Activated gamma-delta T cell (primary cell): ENCODE data around the gene OR4K2.
"Not testable (repeated sequence)": the region's sequence is repeated elsewhere in the genome, so short reads cannot be mapped to it uniquely, and the experiment has no call there.

Source experiments
- DNase-seq: peaks from one replicate; lab custom pipeline; 2025; lab: John Stamatoyannopoulos, UW
- total RNA-seq, 2 donors: gene quantifications; one replicate each; lab custom pipeline; 2026; lab: John Stamatoyannopoulos, UW

Gene OR4K2, protein sequence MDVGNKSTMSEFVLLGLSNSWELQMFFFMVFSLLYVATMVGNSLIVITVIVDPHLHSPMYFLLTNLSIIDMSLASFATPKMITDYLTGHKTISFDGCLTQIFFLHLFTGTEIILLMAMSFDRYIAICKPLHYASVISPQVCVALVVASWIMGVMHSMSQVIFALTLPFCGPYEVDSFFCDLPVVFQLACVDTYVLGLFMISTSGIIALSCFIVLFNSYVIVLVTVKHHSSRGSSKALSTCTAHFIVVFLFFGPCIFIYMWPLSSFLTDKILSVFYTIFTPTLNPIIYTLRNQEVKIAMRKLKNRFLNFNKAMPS
- 0 reads per million in 2 donors for total RNA-seq

- no peak for DNase-seq
Measured at GRCh38 chr14:19874842-19875241, at the start of gene OR4K2. Gene OR4K2, plus strand, starts transcription at chr14:19875142. Its CDS starts 1,126 bp downstream, at chr14:19876268.

GRCh38 chr14:19827626-19828244 lies 47.2 kb upstream of the OR4K2 start:
- not testable (repeated sequence) for DNase-seq

DNA sequence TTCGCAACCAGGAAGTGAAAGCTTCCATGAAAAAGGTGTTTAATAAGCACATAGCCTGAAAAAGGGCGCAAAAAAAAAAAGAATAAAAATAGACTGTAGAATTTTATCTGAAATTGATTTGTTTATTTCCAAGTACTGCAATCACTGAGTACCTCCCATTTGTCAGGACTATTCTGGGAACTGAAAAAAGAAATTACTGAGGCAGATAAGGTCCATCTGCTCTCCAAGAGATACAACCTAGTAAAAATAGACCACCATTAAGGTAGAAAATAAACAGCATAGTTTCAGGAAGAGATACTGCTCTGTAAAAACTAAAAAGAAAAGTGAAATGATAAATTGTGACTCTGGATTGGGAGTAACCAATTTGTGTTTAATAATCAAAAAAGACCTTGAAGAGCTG lies 46.6 kb upstream of the OR4K2 start:
- DNase-seq = no peak

GRCh38 chr14:19834203-19834848 lies 40.6 kb upstream of the OR4K2 start:
- not testable (repeated sequence) for DNase-seq

GRCh38 chr14:19838433-19838832 lies 36.5 kb upstream of the OR4K2 start:
- no peak for DNase-seq

- DNase-seq = no peak
Measured at GRCh38 chr14:19851365-19851764, 23.6 kb upstream of the OR4K2 start.

DNA sequence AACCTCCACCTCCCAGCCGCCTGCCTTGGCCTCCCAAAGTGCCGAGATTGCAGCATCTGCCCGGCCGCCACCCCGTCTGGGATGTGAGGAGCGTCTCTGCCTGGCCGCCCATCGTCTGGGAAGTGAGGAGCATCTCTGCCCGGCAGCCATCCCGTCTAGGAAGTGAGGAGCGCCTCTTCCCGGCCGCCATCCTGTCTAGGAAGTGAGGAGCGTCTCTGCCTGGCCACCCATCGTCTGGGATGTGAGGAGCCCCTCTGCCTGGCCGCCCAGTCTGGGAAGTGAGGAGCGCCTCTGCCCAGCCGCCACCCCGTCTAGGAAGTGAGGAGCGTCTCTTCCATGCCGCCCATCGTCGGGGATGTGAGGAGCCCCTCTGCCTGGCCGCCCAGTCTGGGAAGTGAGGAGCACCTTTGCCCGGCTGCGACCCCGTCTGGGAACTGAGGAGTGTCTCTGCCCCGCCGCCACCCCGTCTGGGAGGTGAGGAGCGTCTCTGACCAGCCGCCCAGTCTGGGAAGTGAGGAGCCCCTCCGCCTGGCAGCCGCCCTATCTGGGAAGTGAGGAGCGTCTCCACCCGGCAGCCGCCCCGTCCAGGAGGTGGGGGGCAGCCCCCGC lies 8.8 kb upstream of the OR4K2 start:
- not testable (repeated sequence) for DNase-seq

GRCh38 chr14:19873178-19873577 lies 1.8 kb upstream of the OR4K2 start:
- DNase-seq = no peak

- DNase-seq = no peak
Measured at GRCh38 chr14:19878029-19878642, 3.2 kb downstream of the OR4K2 start.

GRCh38 chr14:19895282-19895681 lies 20.3 kb downstream of the OR4K2 start:
- no peak for DNase-seq

DNA sequence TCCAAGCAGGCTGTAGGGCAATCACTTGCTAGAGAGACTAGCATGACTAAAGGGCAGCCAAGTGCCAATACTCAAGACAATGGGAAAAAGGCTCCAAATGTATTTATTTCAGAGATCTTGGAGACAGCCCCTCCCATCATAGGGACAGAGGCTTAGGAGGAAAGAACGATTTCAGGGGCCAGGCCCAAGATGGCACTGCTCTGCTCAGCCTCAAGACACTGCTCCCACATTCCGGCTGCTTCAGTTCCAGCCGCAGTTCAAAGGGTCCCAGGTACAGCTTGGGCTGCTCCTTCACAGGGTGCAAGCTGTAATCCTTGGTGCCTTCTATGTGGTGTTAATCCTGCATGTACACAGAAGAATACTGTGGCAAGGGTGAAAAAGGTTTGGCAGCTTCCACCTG lies 26.1 kb downstream of the OR4K2 start:
- DNase-seq = no peak

- no peak for DNase-seq
Measured at GRCh38 chr14:19902409-19902808, 27.5 kb downstream of the OR4K2 start.

DNA sequence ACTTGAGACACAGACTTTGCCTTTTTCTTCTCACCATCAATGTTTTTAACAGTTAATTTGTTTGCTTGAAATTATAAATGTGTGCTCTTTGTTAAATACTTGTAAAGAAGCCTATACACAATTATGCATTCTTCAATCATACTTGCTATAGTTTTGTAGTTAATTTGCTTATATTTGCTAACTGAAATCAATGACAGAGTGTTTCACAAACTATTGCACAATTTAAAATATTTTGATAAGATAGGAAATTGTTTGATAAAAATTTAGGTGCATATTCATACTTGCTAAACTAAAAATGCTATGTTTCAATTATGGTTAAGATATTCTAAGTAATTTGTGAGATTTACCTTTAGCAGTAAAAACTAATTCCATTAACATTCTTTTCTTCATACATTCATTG lies 31.7 kb downstream of the OR4K2 start:
- no peak for DNase-seq

- no peak for DNase-seq
Measured at GRCh38 chr14:19911114-19911513, 36.2 kb downstream of the OR4K2 start.

DNA sequence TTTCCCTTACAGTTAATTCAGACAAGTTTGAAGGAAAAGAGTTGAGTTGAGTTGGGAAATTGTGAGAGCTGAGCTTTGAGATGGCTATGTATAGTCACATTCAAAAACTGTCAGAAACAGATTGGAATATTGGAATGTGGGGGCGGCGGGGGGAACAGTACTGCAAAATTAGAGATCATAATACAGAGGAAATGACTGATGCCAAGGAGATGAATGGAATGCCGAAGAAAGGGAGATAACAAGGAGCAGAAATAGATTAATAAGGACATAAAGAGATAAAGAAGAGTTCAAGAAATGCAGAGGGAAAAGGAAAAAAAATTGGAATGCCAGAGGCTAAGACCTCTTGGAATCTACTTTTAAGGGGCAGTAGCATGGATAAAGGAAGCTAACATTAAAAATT lies 42.3 kb downstream of the OR4K2 start:
- no peak for DNase-seq

- no peak for DNase-seq
Measured at GRCh38 chr14:19917955-19918518, 43.1 kb downstream of the OR4K2 start.

- DNase-seq = no peak
Measured at GRCh38 chr14:19918553-19919264, 43.8 kb downstream of the OR4K2 start.

DNA sequence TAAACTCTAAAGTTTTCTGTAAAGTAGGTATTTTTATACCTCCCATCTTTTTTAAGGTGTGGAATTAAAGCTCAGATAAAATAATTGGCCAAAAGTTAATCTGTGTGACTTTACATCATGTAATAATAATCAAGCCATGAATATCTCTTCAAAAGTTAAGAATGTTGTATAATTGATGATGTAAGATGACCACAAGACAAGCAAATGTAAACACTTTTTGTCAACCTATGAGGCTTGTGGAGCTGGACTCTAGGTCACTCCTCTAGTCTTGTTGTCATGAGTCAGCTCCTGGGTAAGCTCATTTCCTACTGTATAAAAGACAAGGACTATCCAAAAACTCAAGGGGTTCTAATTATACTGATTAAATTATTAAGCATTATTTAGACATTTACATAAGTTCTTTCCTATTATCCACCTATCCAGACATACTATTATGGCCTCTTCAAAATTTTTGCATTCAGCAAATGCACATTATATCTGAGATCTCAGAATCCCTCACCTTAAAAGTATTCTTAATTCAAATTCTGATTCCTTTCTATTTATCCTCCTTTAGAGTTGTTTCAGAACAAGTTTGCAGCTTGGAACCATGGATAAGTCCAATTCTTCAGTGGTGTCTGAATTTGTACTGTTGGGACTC lies 45.2 kb downstream of the OR4K2 start, which contains the start of gene OR4K5:
Gene OR4K5, plus strand, starts transcription at position 587 of the 637 bp plus-strand sequence. Its CDS starts 0 bp downstream, at position 587.
- no peak for DNase-seq

DNA sequence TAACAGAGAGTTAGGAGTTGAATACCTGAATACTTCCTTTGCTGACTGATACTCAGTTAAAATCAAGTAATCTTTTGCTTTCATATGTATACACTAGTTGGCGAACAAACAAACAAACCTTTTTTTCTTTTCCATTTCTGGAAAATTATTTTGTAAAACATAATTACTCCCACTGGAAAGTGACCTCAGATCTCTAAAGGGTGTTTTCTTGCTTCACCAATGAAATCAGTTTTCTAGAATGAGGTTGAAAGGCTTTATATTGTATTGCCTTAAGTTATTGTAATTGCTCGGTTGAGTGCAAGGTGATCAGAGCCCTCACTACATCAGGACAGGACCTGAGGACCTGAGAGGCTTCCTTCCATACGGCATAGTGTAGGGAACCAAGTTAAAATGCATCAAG lies 55.7 kb downstream of the OR4K2 start, which contains the start of gene OR4K1:
Gene OR4K1, plus strand, starts transcription at position 301 of the 400 bp plus-strand sequence. CDS start 4,750 bp downstream, outside the sequence.
- DNase-seq = no peak
